ENCODE results near the gene INPP4B.

The INPP4B gene

DNA sequence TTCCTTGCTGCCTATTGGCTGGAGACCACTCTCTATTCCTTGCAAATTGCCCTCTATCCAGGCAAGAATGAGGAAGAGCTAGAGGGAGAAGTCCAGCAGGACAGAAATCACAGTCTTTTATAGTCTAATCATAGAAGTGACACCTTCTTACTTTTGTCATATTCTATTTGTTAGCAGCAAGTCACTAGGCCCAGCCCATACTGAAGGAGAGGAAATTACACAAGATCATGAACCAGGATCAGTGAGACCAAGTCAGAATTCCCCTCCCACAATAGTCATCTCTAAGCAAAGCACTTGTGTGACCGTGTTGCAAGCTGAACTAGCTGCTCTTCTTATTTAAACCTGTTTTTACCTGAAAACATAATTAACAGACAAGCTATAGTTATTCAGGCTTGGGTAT lies 317.7 kb downstream of the INPP4B start:
- DNase-seq, result no peak
- no peak overlapping the region for H3K4me2 ChIP-seq (ENCODE audit: low read length, poor library complexity, severe bottlenecking)
- H3K23ac ChIP-seq (ENCODE audit: low read length in 2 of 2), result no peak overlapping the region
- no peaks in the 10 kb centered on the region for H3K36me3 ChIP-seq (ENCODE audit: control insufficient read depth in 1 of 2, insufficient read depth in 2 of 2, low read depth in 1 of 2, low read length in 2 of 2)
- H3K4me1 ChIP-seq (ENCODE audit: control insufficient read depth, insufficient read depth, low read depth, low read length), result no peaks in the 10 kb centered on the region
- H4K8ac ChIP-seq (ENCODE audit: low read length), result no peak overlapping the region
- H3K27me3 ChIP-seq (ENCODE audit: control insufficient read depth in 1 of 2, insufficient read depth in 1 of 2, low read length in 2 of 2), result no peaks in the 10 kb centered on the region
- H3K4me3 ChIP-seq (ENCODE audit: insufficient read depth in 1 of 2, low read depth in 1 of 2, low read length in 2 of 2), result no peak overlapping the region
- H3K9me3 ChIP-seq (ENCODE audit: control insufficient read depth, low read length), result no peaks in the 10 kb centered on the region
- H3K14ac ChIP-seq (ENCODE audit: low read length in 2 of 2), result no peak overlapping the region
- H2BK5ac ChIP-seq (ENCODE audit: low read depth, low read length, poor library complexity, severe bottlenecking), result no peak overlapping the region
- no peaks in the 10 kb centered on the region for H3K79me1 ChIP-seq (replicated peaks; ENCODE audit: low read length, poor library complexity, severe bottlenecking)
- no peak overlapping the region for H3K4ac ChIP-seq (ENCODE audit: low read depth in 1 of 2, low read length in 2 of 2)
- H4K91ac ChIP-seq (ENCODE audit: low read length), result no peak overlapping the region
- H2BK120ac ChIP-seq (ENCODE audit: low read depth, low read length), result no peak overlapping the region
- no peak overlapping the region for H2AFZ ChIP-seq (ENCODE audit: low read depth, low read length)
- WGBS, result no CpG with 5 or more reads among the region's 1 CpG
- no peak overlapping the region for H2BK12ac ChIP-seq (ENCODE audit: low read length in 2 of 2)
- H3K18ac ChIP-seq (ENCODE audit: low read depth in 1 of 2, low read length in 2 of 2), result no peak overlapping the region
- H3K9ac ChIP-seq (ENCODE audit: low read length), result no peak overlapping the region
- H2BK15ac ChIP-seq (ENCODE audit: low read depth, poor library complexity, severe bottlenecking), result no peak overlapping the region
- H3K27ac ChIP-seq (ENCODE audit: low read length, poor library complexity, severe bottlenecking), result no peak overlapping the region
- no peak overlapping the region for H2AK5ac ChIP-seq (ENCODE audit: low read length, severe bottlenecking)

DNA sequence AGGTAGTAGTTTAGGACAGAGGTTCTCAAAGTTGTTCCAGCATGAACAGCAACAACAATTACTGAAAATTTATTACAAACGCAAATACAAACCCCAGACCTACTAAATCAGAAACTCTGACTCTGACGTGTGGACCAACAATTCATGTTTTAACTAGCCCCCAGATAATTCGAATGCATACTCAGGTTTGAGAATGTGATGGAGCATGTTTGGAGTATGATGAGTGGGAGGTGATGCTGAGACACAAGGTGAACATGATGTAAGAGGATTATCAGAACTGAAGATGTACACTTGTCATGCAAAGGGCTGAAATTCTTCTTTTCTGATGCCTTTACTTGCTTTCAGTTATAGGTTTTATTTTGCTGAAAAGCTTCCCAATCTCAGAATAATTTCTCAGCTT lies 323.0 kb downstream of the INPP4B start:
- Histone ChIP-seq H3K27ac (ENCODE audit: low read length, poor library complexity, severe bottlenecking) (no peak overlapping the region), H3K18ac (ENCODE audit: low read depth in 1 of 2, low read length in 2 of 2) (no peak overlapping the region), H2BK15ac (ENCODE audit: low read depth, poor library complexity, severe bottlenecking) (no peak overlapping the region), H2AK5ac (ENCODE audit: low read length, severe bottlenecking) (no peak overlapping the region), H4K8ac (ENCODE audit: low read length) (no peak overlapping the region), H4K91ac (ENCODE audit: low read length) (no peak overlapping the region), H3K4me3 (ENCODE audit: insufficient read depth in 1 of 2, low read depth in 1 of 2, low read length in 2 of 2) (no peak overlapping the region), H3K4me2 (ENCODE audit: low read length, poor library complexity, severe bottlenecking) (no peak overlapping the region), H3K79me1 (replicated peaks; ENCODE audit: low read length, poor library complexity, severe bottlenecking) (no peaks in the 10 kb centered on the region), H2BK5ac (ENCODE audit: low read depth, low read length, poor library complexity, severe bottlenecking) (no peak overlapping the region), H3K9ac (ENCODE audit: low read length) (no peak overlapping the region), H2BK12ac (ENCODE audit: low read length in 2 of 2) (no peak overlapping the region), H3K36me3 (ENCODE audit: control insufficient read depth in 1 of 2, insufficient read depth in 2 of 2, low read depth in 1 of 2, low read length in 2 of 2) (no peaks in the 10 kb centered on the region), H3K4me1 (ENCODE audit: control insufficient read depth, insufficient read depth, low read depth, low read length) (no peaks in the 10 kb centered on the region), H3K14ac (ENCODE audit: low read length in 2 of 2) (no peak overlapping the region), H2BK120ac (ENCODE audit: low read depth, low read length) (no peak overlapping the region), H3K27me3 (ENCODE audit: control insufficient read depth in 1 of 2, insufficient read depth in 1 of 2, low read length in 2 of 2) (no peaks in the 10 kb centered on the region), H3K4ac (ENCODE audit: low read depth in 1 of 2, low read length in 2 of 2) (no peak overlapping the region), H2AFZ (ENCODE audit: low read depth, low read length) (no peak overlapping the region), H3K23ac (ENCODE audit: low read length in 2 of 2) (no peak overlapping the region), H3K9me3 (ENCODE audit: control insufficient read depth, low read length) (no peaks in the 10 kb centered on the region)
- no peak for DNase-seq
- 89% methylated on average over 3 of the region's 3 CpGs for WGBS

DNA sequence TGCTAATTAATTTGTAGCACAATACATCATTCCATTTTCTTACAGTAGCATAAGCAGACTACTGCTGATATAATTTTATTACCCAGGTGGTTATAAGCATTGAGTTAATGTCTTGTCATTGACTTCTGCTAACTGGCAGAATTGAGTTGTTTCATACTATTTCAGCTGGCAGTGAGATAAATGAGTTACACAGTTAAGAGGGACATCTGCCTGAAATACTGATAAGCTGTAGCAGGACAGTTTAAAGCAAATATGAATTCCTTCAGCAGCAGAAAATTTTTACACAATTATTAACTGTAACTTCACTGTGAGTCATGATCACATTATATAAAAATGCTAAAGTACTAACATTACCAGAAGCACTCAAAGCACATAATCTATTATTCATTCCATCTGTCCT lies 326.8 kb downstream of the INPP4B start:
- Histone ChIP-seq H3K9ac (ENCODE audit: low read length) (no peak overlapping the region), H3K14ac (ENCODE audit: low read length in 2 of 2) (no peak overlapping the region), H4K8ac (ENCODE audit: low read length) (no peak overlapping the region), H2BK120ac (ENCODE audit: low read depth, low read length) (no peak overlapping the region), H3K9me3 (ENCODE audit: control insufficient read depth, low read length) (no peaks in the 10 kb centered on the region), H2BK5ac (ENCODE audit: low read depth, low read length, poor library complexity, severe bottlenecking) (no peak overlapping the region), H3K27ac (ENCODE audit: low read length, poor library complexity, severe bottlenecking) (no peak overlapping the region), H3K79me1 (replicated peaks; ENCODE audit: low read length, poor library complexity, severe bottlenecking) (no peaks in the 10 kb centered on the region), H2AK5ac (ENCODE audit: low read length, severe bottlenecking) (no peak overlapping the region), H3K18ac (ENCODE audit: low read depth in 1 of 2, low read length in 2 of 2) (no peak overlapping the region), H3K27me3 (ENCODE audit: control insufficient read depth in 1 of 2, insufficient read depth in 1 of 2, low read length in 2 of 2) (no peaks in the 10 kb centered on the region), H3K4me2 (ENCODE audit: low read length, poor library complexity, severe bottlenecking) (no peak overlapping the region), H3K4ac (ENCODE audit: low read depth in 1 of 2, low read length in 2 of 2) (no peak overlapping the region), H3K36me3 (ENCODE audit: control insufficient read depth in 1 of 2, insufficient read depth in 2 of 2, low read depth in 1 of 2, low read length in 2 of 2) (no peaks in the 10 kb centered on the region), H4K91ac (ENCODE audit: low read length) (no peak overlapping the region), H2BK12ac (ENCODE audit: low read length in 2 of 2) (no peak overlapping the region), H2AFZ (ENCODE audit: low read depth, low read length) (no peak overlapping the region), H3K4me1 (ENCODE audit: control insufficient read depth, insufficient read depth, low read depth, low read length) (no peaks in the 10 kb centered on the region), H3K23ac (ENCODE audit: low read length in 2 of 2) (no peak overlapping the region), H2BK15ac (ENCODE audit: low read depth, poor library complexity, severe bottlenecking) (no peak overlapping the region), H3K4me3 (ENCODE audit: insufficient read depth in 1 of 2, low read depth in 1 of 2, low read length in 2 of 2) (no peak overlapping the region)
- DNase-seq, result no peak

GRCh38 chr4:142516686-142517526 lies 329.2 kb downstream of the INPP4B start:
- no peak overlapping the region for H2BK12ac ChIP-seq (ENCODE audit: low read length in 2 of 2)
- no peak overlapping the region for H3K27ac ChIP-seq (ENCODE audit: low read length, poor library complexity, severe bottlenecking)
- H3K23ac ChIP-seq (ENCODE audit: low read length in 2 of 2), result no peak overlapping the region
- H3K9ac ChIP-seq (ENCODE audit: low read length), result no peak overlapping the region
- no peak for DNase-seq
- no peak overlapping the region for H3K14ac ChIP-seq (ENCODE audit: low read length in 2 of 2)
- H2AK5ac ChIP-seq (ENCODE audit: low read length, severe bottlenecking), result no peak overlapping the region
- no peaks in the 10 kb centered on the region for H3K27me3 ChIP-seq (ENCODE audit: control insufficient read depth in 1 of 2, insufficient read depth in 1 of 2, low read length in 2 of 2)
- no peaks in the 10 kb centered on the region for H3K9me3 ChIP-seq (ENCODE audit: control insufficient read depth, low read length)
- H2BK5ac ChIP-seq (ENCODE audit: low read depth, low read length, poor library complexity, severe bottlenecking), result no peak overlapping the region
- no peak overlapping the region for H3K4me3 ChIP-seq (ENCODE audit: insufficient read depth in 1 of 2, low read depth in 1 of 2, low read length in 2 of 2)
- no peak overlapping the region for H3K18ac ChIP-seq (ENCODE audit: low read depth in 1 of 2, low read length in 2 of 2)
- no peaks in the 10 kb centered on the region for H3K79me1 ChIP-seq (replicated peaks; ENCODE audit: low read length, poor library complexity, severe bottlenecking)
- no peaks in the 10 kb centered on the region for H3K36me3 ChIP-seq (ENCODE audit: control insufficient read depth in 1 of 2, insufficient read depth in 2 of 2, low read depth in 1 of 2, low read length in 2 of 2)
- 84% methylated on average over 4 of the region's 4 CpGs for WGBS
- H4K91ac ChIP-seq (ENCODE audit: low read length), result no peak overlapping the region
- no peak overlapping the region for H4K8ac ChIP-seq (ENCODE audit: low read length)
- H3K4ac ChIP-seq (ENCODE audit: low read depth in 1 of 2, low read length in 2 of 2), result no peak overlapping the region
- H2AFZ ChIP-seq (ENCODE audit: low read depth, low read length), result no peak overlapping the region
- no peak overlapping the region for H2BK15ac ChIP-seq (ENCODE audit: low read depth, poor library complexity, severe bottlenecking)
- no peak overlapping the region for H2BK120ac ChIP-seq (ENCODE audit: low read depth, low read length)
- H3K4me2 ChIP-seq (ENCODE audit: low read length, poor library complexity, severe bottlenecking), result no peak overlapping the region
- no peaks in the 10 kb centered on the region for H3K4me1 ChIP-seq (ENCODE audit: control insufficient read depth, insufficient read depth, low read depth, low read length)

All from mesenchymal stem cell (in vitro differentiated cells and primary cell).